NCI-H2196 treated with DMSO at 0.1 percent for 48 hours (cell line): ENCODE results near the gene EEPD1.
A peak's percentile ranks its signal among the peaks of the same experiment; 100 is the strongest.
"Not testable (repeated sequence)": the region's sequence is repeated elsewhere in the genome, so short reads cannot be mapped to it uniquely, and the experiment has no call there.

Source experiments
- DNase-seq: peaks from one replicate; lab custom pipeline; 2025; ENCODE audit not compliant: unreplicated experiment; lab: John Stamatoyannopoulos, UW

EEPD1 gene

DNA sequence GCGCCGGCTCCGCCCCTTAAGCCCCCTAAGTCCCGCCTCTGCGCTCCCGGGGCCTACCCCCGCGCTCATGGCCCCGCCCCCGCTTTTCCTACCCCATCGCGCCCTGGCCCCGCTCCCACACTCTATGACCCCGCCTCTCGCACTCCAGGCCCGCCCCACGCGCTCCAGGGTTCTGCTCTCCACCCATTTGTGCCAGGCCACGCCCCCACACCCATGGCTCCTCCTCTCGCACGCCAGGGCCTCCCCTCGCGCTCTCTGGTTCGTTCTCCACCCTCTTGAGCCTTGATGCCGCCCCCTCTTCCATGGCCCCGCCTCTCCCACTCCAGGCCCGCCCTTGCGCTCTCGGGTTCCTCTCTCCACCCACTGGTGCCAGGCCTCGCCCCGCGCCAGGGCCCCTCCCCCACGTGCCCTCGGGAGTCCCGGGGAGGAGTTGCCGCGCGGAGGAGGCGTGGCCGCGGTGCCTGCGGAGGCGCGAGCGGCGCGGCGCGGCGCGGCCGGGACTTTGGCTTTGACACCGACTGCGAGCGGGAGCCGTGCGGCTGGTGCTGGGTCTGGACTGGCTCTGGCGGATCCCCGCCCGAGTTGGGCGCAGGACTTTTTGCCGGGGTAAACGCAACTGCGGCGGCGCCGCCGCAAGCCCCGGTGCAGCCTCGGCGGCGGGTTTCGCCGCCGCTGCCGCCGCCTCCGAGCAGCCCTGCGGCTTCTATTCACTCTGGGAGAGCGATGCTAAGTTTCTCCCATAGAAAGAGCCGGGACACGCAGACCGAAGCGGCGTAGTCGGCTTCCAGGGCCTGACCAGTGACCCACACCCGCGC is at the start of gene EEPD1:
Gene EEPD1, plus strand, starts transcription at position 499 of the 815 bp plus-strand sequence. CDS start 1,071 bp downstream, outside the sequence.
- peak; percentile 94 for DNase-seq

DNA sequence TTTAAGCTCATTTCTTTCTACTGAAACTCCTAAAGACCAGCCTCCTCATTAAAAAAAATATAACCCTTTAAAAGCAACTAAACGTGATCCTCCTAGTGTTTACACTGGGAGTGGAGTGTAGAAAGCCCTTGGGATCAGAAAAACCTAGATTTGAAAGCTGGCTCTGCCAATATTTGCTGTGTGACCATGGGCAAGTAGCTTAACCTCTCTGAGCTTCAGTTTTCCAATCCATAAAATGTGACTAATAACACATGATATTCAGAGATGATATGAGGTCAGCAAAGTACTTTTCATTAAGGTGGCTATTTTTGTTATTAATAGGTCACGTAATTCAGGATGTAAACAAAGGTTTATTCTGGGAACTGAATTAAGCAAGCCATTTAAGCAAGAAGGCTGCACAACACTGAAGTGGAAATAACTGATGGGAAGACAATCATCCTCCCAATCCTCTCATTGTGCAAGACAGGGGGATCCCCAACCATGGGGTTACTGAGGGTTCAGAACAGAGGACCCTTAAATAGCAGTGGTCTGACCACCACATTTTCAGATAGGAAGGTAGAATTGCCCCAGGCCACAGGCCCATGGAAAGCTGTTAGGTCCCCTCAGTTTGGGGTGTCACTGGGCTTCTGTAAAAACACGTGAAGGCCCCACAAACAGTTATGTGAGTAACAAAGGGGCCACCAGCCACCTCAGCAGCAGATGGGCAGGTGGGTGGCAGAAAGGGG is 49.1 kb upstream of the EEPD1 start:
- DNase-seq: no peak

DNA sequence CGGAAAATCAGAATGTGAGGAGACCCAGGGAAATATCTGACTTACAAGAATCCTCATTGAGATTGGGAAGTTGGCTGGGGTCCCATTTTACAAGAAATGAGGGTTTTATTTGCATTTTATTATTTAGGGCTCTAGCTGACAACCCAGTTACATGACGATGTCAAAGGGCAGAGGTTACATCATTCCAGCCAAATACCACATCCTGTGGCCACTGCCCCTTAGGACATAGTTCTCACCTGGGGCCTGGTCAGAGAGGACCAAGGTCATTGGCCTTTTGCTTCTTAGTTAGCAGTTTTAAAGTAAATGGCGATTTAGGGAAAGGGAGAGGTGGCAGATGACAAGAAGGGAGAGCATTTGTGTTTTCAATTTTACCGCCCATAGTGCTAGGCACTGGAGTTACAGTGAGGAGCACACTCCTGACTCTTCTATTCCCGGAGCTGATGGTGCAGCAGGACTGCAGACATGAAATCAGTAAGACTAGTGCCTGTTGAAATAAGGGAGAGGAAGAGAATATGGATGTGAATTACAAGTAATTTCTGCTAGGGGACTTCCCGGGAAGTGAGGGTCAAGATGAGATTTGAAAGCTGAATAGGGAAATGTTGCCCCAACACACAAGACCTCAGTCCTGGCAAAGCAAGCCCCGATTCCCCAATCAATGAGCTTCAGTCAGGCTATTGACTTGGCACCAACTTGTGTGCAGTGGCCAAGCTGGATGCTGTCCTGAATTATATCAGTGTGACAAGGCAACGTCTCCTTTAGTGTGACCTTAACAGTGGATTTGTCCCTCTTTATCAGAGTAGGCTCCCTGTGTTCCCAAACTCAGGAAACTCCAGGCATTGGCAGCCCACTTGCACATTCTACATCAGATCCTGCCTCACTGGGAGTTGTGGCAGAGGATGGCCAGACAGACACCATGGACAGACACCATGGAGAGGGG is 45.8 kb upstream of the EEPD1 start:
- not testable (repeated sequence) for DNase-seq

DNA sequence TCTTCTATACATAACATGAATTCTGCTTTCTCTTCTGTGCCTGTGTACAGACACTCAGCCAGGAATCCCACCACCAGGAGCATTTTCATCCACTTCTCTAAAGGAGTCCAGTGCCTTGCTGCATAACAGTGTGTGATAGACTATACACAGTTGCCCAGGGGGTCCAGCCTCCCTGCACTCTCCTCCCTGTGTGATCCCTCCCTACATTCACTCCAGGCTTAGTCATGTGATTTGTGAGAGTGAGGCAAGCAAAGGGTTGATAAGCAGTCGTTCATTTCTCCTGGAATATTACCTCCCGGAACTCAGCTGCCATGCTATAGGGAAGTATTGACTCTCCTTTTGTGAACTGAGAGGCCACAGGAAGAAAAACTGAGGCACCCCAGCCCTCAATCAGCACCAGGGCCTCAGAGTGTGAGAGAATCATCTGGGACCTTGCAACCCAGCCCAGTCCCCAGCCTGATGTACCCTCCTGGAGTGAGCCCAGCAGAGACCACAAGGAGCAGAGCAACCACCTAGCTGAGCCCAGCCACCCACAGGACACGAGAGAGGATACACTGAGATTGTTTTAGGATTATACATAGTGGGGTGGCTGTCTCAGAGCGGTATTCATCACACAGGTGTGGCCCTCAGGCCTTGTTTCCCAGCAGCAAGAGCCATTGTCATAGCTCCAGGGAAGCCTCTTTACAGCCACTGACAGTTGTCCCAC is 45.0 kb upstream of the EEPD1 start:
- no peak for DNase-seq

DNA sequence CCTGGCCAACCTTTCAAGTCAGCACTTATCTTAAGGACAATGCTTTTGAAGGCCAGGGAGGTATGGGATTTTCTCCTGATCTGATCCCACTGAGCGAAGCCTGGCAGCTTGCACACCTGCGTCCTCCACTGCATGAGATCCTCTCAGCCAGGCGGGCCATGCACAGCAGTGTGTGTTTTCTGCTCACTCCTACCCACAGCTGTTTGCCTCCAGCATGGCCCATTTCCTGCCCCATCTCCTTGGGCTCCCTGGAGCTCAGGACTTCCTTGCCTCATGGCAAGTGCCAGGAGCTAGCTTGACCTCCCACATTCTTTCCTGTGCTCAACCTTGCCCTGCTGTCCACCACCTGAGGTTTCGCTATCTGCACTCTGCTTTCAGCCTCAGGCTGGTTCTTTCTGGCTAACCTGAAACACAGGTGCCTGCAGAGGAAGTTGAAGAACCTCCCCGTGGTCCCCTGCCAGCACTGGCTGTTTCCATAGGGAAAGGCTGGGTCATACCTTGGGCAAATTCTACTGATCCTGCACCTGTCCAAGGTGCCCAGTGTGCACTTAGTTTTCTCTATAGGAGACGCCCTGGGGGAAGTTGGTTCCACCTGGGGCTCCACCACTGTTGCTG is 43.9 kb upstream of the EEPD1 start:
- no peak for DNase-seq

DNA sequence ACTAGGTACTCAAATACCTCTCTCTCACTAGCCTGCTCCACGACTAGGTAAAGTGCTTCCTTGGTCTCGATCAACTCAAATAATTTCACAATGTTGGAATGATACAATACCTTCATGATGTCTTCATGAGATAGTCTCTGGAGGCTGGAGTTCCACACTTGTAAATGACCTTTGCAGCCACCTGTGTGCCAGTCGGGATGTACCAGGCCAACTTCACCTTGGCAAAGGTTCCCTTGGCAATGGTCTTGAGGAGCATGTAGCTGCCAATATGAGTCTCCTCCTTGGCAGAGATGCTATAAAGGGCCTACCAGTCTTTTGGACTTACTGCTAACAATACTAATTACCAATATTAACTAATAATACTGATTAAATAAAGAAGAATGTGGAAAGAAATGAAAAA is 42.5 kb upstream of the EEPD1 start:
- DNase-seq: no peak

DNA sequence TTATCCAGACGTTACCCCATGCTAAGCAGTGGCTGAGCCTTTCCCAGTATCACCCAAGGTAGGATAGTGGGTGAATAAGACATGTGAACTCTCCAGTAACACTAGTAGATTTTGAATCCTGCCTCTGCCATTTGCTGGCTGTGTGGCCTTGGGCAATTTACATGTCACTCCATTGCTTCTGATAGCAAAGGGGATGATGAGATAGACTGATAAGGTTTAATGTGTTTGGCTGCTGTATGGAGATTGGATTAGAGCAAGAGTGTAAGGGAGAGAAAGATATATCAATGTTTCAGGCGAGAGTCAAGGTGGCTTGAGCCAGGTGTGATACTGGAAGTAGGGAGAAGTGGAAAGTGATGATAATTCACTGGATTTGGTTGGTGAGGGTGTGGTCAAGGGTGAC is 40.1 kb upstream of the EEPD1 start:
- no peak for DNase-seq

DNA sequence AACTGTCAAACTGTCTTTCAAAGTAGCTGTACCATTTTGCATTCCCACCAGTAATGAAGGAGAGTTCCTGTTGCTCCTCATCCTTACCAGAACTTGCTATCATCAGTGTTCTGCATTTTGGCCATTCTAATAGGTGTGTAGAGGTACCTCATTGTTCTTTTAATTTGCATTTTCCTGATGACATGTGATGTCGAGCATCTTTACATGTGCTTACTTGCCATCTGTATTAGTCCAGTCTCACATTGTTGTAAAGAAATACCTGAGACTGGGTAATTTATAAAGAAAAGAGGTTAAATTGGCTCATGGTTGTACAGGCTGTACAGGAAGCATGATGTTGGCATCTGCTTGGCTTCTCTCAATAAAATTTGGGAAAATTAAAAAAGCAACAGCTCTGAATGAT is 38.7 kb upstream of the EEPD1 start:
- no peak for DNase-seq

DNA sequence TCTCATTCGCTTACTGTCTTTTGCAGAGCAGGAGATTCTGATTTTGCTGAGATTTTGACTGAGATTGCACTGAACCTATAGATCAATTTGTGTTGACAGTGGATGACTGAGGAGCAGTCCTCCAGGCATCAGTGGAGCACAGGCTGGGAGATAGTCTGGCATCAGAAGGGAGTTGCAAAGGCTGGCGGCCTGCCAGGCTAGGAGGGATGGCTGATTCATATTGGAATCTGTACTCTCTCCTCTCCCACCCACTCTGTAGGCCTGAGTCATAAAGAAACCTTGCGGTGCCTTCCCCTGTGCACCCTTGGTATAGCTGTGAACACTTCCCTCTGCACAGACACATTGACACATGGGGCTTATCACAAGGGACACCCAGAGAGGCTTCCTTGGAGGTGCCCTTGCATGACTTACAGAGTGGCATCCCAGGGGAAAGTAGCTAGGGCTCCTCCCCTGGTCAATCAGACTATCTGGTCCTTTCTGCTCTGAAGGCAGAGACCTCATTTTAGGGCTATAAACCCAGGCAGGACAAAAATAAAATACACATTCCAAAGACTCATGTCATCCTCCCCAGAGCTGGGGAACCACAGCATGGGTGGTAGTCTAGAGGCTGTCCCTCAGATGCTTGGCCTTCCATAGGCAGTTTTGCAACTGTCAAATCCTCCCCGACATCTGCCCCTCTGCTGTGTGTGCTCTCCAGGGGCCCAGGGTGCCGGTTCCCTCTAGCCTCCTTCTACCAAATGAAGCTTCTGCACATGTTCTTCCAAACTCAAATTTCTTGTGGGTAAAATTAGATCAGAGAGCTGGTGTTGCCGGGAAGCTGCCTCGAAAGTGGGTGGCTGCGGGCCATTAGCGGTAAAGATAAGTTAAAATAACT is 37.4 kb upstream of the EEPD1 start:
- no peak for DNase-seq

DNA sequence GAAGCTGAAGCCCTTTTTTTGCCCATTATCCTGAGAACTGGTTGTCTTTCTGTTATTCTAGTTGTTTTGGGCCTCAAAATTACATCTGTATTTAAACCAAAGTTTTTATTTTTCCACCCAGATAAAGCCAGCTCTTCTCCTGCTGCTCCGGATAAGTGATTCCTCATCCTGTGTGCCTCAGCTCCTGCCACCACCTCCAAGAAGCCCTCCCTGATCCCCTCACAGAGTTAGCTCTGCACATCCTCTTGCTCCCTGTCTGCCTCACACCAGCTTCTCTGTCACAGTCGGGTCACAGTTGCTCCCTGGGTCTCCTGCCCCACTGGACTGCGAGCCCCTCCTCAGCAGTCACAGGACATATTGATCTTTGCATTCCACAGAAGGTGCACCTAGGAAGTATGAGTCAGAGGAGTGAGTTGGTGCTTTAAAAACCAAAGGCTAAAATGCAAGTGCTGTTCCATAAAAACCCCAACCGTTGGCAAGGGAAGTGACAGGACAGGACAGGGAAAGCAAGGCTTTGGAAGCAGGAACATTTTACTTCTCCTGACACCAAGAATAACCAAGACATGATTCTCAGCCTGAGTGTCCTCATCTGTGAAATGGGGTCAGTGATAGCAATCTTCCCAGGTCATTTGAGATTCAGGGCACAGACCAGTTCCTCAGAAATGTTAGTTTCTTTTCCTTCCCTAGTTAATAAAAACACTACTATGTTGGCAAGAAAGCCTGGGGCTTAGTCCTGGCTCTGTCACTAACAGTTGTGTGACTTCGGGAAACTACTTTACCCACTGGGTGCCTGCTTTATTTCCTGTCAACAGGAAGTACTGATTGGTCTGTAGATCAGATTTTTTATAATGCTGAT is 36.5 kb upstream of the EEPD1 start:
- no peak for DNase-seq

DNA sequence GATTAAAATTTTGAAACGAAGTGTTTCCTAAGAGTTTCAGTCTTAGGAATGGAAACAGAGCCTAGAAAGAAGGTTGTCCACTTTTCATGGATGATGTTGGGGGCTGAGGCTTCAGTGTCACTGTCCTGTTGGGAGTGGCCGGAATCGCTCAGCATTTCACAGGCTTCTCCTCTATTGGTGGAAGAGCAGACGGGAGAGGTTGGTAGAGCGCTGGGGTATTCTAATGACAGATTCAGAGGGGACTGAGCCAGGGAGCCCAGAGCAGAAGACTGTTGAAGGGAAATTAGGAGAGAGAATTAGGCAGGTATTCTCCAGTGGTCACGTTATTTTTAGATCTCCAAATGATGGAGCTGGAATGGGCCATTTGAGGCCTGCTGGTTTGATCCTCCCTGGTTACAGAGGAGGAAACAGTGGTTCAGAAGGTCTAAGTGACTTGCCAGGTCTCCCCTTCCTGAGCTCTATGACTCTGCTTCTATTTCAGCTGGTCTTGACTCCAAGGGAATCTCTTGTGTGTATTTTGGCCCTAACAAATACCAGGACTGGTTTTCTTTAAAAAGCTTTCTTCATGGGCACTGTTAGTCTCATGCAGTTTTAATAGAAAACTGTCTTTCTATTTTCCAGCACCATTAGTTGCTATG is 35.7 kb upstream of the EEPD1 start:
- no peak for DNase-seq

DNA sequence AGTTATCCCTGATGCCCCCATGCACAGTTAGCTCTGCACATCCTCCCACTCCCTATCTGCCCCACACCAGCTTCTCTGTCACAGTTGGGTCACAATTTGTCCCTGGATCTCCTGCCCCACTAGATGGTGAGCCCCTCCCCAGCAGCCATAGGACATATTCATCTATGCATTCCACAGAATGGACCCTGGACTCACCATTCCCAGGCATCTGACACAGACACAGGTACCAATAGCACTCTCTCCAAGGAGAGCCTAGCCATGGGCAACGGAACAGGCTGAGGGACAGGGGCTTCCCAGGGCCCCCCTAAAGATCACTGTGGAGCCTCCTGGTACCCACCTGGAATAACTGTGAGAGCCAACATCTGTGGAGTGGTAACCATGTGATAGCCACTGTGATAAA is 34.7 kb upstream of the EEPD1 start:
- no peak for DNase-seq

DNA sequence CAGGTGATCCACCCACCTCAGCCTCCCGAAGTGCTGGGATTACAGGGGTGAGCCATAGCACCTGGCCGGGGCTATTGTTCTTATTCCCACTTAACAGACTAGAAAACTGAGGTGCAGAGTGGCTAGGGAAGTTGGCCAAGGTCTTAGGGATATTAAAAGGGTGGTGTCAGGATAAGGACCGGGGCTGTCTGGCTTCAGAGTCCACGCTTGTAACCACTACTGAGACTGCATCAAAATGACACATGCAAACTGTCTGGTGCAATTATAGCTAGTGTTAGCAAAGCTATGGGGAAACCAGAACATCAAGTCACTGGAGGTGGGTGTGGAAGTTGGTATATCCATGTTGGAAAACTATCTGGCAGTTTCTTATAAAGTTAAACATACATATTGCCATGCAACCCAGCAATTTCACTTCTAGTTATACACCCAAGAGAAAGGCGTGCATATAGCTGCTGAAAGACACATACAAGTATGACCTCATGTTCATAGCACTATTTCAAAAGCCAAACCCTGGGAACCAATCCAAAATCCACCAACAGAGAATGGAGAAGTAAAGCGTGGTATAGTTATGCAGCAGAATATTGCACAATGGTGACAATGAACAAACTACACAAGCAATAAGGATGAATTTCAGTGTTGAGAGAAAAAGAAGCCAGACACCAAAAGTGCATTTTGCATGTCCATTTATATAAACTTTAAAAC is 33.9 kb upstream of the EEPD1 start:
- DNase-seq: peak; percentile 5

DNA sequence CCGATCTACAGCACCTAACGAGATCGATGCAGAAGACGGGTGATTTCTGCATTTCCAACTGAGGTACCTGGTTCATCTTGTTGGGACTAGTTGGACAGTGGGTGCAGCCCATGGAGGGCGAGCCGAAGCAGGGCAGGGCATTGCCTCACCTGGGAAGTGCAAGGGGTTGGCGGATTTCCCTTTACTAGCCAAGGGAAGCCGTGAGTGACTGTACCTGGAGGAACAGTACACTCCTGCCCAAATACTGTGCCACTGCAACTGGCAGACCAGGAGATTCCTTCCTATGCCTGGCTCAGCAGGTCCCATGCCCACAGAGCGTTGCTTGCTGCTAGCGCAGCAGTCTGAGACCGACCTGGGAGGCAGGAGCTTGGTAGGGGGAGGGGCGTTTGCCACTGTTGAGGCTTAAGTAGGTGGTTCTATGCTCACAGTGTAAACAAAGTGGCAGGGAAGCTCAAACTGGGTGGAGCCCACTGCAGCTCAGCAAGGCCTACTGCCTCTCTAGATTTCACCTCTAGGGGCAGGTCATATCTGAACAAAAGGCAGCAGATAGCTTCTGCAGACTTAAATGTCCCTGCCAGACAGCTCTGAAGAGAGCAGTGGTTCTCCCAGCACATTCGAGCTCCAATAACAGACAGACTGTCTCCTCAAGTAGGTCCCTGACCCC is 32.9 kb upstream of the EEPD1 start:
- DNase-seq: not testable (repeated sequence)

DNA sequence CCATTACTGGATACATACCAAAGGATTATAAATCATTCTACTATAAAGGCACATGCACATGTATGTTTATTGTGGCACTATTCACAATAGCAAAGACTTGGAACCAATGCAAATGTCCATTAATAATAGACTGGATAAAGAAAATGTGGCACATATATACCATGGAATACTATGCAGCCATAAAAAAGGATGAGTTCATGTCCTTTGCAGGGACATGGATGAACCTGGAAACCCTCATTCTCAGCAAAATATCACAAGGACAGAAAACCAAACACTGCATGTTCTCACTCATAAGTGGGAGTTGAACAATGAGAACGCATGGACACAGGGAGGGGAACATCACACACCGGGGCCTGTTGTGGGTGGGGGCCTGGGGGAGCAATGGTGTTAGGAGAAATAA is 27.4 kb upstream of the EEPD1 start:
- not testable (repeated sequence) for DNase-seq

DNA sequence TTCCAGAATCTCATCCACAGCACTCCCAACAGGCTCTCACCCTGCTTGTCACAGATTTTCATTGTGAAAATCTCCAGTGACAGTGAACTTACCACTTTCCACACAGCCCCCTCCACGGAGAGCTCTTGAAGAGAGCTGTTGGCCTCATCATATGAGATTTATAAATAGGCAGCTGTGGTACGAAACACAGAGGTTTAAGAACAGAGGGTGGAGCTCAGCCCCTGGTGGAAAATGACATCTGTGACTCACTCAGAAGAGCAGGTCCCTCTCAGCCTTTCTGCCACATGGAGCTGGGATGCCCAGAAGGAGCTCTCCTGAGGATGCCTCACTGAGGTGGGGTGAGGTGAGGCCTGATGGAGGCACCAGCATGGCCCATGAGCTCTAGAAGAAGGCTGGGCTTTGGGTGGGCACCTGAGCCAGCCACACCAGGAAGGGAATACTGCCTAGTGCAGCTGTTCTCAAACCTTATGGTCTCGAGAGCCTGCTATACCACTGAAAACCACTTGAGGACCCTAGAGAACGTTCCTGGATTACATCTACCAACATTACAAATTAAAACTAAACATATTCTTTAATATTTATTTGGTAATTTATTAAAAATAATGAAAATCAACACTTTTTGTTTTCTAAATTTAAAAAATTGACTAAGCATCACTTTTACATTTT is 25.8 kb upstream of the EEPD1 start:
- DNase-seq: no peak
